Astrocyte (in vitro differentiated cells and primary cell): ENCODE data around the gene LDB1. TPM values are rescaled to one million over a fixed set of nuclear protein-coding genes. Genes with fewer than 3 reads are reported as not detected.
A peak's percentile ranks its signal among the peaks of the same experiment; 100 is the strongest.

Experiments used
- DNase-seq: peaks from one replicate; pipeline ENCODE4 v3.0.0-alpha.2; 2010; ENCODE audit warnings: low read depth
- FAIRE-seq: peaks from 2 replicates; lab custom pipeline; 2011; peaks lifted over from hg19 to GRCh38; lab: Jason Lieb, UNC
- H2AFZ ChIP-seq: 2 replicates; pipeline ENCODE4 v1.6.0; 2012; ENCODE audit warnings: low read depth, low read length, inconsistent platforms
- H3K27ac ChIP-seq: 2 replicates; pipeline ENCODE4 v1.5.1; 2011; ENCODE audit warnings: low read depth, low read length, inconsistent platforms
- H3K27me3 ChIP-seq: 2 replicates; pipeline ENCODE4 v1.6.0; 2011; ENCODE audit warnings: low read length, inconsistent platforms; ENCODE audit not compliant: insufficient read depth
- H3K36me3 ChIP-seq: 2 replicates; pipeline ENCODE4 v1.5.1; 2011; ENCODE audit warnings: low read length, inconsistent platforms; ENCODE audit not compliant: insufficient read depth
- H3K4me1 ChIP-seq: 2 replicates; pipeline ENCODE4 v1.5.1; 2011; ENCODE audit warnings: low read length, inconsistent platforms; ENCODE audit not compliant: insufficient read depth
- H3K4me2 ChIP-seq: 2 replicates; pipeline ENCODE4 v1.6.0; 2012; ENCODE audit warnings: low read length, inconsistent platforms
- H3K4me3 ChIP-seq: 2 replicates; pipeline ENCODE4 v1.5.1; 2011; ENCODE audit warnings: low read depth, mild to moderate bottlenecking, low read length, inconsistent platforms; ENCODE audit not compliant: insufficient read depth
- H3K79me2 ChIP-seq: 2 replicates; pipeline ENCODE4 v1.6.0; 2012; ENCODE audit warnings: mild to moderate bottlenecking, low read length, inconsistent platforms; ENCODE audit not compliant: insufficient read depth
- H3K9ac ChIP-seq: 2 replicates; pipeline ENCODE4 v1.6.0; 2012; ENCODE audit warnings: mild to moderate bottlenecking, low read length, inconsistent platforms
- H3K9me3 ChIP-seq: 2 replicates; pipeline ENCODE4 v1.5.1; 2012; ENCODE audit warnings: low read depth, mild to moderate bottlenecking, low read length, inconsistent platforms; ENCODE audit not compliant: insufficient read depth
- H4K20me1 ChIP-seq: 2 replicates; pipeline ENCODE4 v1.6.0; 2012; ENCODE audit warnings: low read length, inconsistent platforms; ENCODE audit not compliant: insufficient read depth
- H3K27ac Mint-ChIP-seq: one replicate; pipeline ENCODE4 v1.8.0; 2021; ENCODE audit warnings: mild to moderate bottlenecking, mixed read lengths; ENCODE audit not compliant: unreplicated experiment
- H3K27me3 Mint-ChIP-seq: one replicate; pipeline ENCODE4 v1.8.0; 2021; ENCODE audit warnings: low read depth, mixed read lengths; ENCODE audit not compliant: unreplicated experiment
- H3K36me3 Mint-ChIP-seq: one replicate; pipeline ENCODE4 v1.8.0; 2021; ENCODE audit warnings: low read depth, mixed read lengths; ENCODE audit not compliant: unreplicated experiment
- H3K4me1 Mint-ChIP-seq: one replicate; pipeline ENCODE4 v1.8.0; 2021; ENCODE audit warnings: low read depth, mixed read lengths; ENCODE audit not compliant: unreplicated experiment
- H3K4me3 Mint-ChIP-seq: one replicate; pipeline ENCODE4 v1.8.0; 2021; ENCODE audit warnings: mild to moderate bottlenecking, moderate library complexity, mixed read lengths; ENCODE audit not compliant: unreplicated experiment
- H3K9me3 Mint-ChIP-seq: one replicate; pipeline ENCODE4 v1.8.0; 2021; ENCODE audit warnings: mild to moderate bottlenecking, mixed read lengths; ENCODE audit not compliant: unreplicated experiment
- CTCF ChIP-seq: IDR thresholded peaks from 2 replicates; pipeline ENCODE4 v1.5.1; 2011; ENCODE audit warnings: low read depth, mild to moderate bottlenecking, inconsistent platforms, low read length, moderate library complexity; ENCODE audit not compliant: insufficient read depth
- EZH2 ChIP-seq: IDR thresholded peaks from 2 replicates; pipeline ENCODE4 v1.6.1; 2012; ENCODE audit warnings: mild to moderate bottlenecking, low read length, inconsistent platforms; ENCODE audit not compliant: insufficient read depth
- total RNA-seq: library from RNA; stranded (reverse); gene quantifications from 2 replicates; pipeline ENCODE4 v1.2.1, GENCODE V29; 2021

LDB1 gene
- total RNA-seq, 1 donor from 2014 or later: 134 TPM

GRCh38 chr10:102135956-102136526 lies 15.9 kb upstream of the LDB1 start:
- Mint-ChIP-seq H3K27ac (no peak overlapping the region), H3K27me3 (no peaks in the 10 kb centered on the region), H3K36me3 (peaks cover 27% of the 10 kb centered on the region), H3K4me3 (peak overlapping the region; percentile 99), H3K9me3 (no peaks in the 10 kb centered on the region), H3K4me1 (peaks cover 29% of the 10 kb centered on the region)
- no peak overlapping the region for H3K4me3 ChIP-seq
- H3K4me2 ChIP-seq: peak overlapping the region; percentile 94
- no peaks in the 10 kb centered on the region for H3K27me3 ChIP-seq
- H3K9me3 ChIP-seq: no peaks in the 10 kb centered on the region
- H3K79me2 ChIP-seq: peaks cover 83% of the 10 kb centered on the region
- DNase-seq: no peak
- H2AFZ ChIP-seq: no peak overlapping the region
- H3K36me3 ChIP-seq: peaks cover 33% of the 10 kb centered on the region
- no peak overlapping the region for H3K27ac ChIP-seq
- peaks cover 75% of the 10 kb centered on the region for H4K20me1 ChIP-seq
- peaks cover 22% of the 10 kb centered on the region for H3K4me1 ChIP-seq
- peak overlapping the region; percentile 32 for H3K9ac ChIP-seq
- no peak for FAIRE-seq
- TF ChIP-seq EZH2: no peak
- TF ChIP-seq CTCF: no peak

- Histone ChIP-seq H3K4me3 (peak overlapping the region; percentile 97), H3K27ac (no peak overlapping the region), H3K9me3 (no peaks in the 10 kb centered on the region), H3K27me3 (no peaks in the 10 kb centered on the region), H4K20me1 (peaks cover 59% of the 10 kb centered on the region), H3K79me2 (peaks cover 67% of the 10 kb centered on the region), H3K4me2 (peak overlapping the region; percentile 94), H3K4me1 (peaks cover 22% of the 10 kb centered on the region), H3K36me3 (peaks cover 18% of the 10 kb centered on the region), H3K9ac (peak overlapping the region; percentile 94), H2AFZ (no peak overlapping the region)
- Mint-ChIP-seq H3K4me1 (peaks cover 27% of the 10 kb centered on the region), H3K9me3 (no peaks in the 10 kb centered on the region), H3K27me3 (no peaks in the 10 kb centered on the region), H3K36me3 (peaks cover 15% of the 10 kb centered on the region), H3K27ac (peak overlapping the region; percentile 93), H3K4me3 (peak overlapping the region; percentile 99)
- TF ChIP-seq EZH2 (no peak), CTCF (no peak)
- FAIRE-seq: no peak
- no peak for DNase-seq
These were observed 14.2 kb upstream of the LDB1 start for GRCh38 chr10:102134416-102134815.
